Measurements from ENCODE around the gene FSD2.

The FSD2 gene, protein sequence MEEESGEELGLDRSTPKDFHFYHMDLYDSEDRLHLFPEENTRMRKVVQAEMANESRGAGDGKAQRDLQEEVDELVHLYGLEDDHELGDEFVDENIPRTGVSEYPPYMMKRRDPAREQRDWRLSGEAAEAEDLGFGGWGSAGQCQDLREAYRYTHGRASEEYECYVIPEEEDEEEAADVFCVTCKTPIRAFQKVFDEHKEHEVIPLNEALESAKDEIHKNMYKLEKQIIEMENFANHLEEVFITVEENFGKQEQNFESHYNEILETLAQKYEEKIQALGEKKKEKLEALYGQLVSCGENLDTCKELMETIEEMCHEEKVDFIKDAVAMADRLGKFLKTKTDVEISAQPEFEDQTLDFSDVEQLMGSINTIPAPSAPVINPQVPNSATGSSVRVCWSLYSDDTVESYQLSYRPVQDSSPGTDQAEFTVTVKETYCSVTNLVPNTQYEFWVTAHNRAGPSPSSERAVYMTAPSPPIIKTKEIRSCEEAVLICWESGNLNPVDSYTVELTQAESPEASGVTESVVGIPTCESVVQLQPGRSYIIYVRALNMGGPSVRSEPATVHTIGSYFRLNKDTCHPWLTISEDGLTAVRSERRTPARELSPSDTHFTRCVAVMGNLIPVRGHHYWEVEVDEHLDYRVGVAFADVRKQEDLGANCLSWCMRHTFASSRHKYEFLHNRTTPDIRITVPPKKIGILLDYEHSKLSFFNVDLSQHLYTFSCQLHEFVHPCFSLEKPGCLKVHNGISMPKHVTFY

DNA sequence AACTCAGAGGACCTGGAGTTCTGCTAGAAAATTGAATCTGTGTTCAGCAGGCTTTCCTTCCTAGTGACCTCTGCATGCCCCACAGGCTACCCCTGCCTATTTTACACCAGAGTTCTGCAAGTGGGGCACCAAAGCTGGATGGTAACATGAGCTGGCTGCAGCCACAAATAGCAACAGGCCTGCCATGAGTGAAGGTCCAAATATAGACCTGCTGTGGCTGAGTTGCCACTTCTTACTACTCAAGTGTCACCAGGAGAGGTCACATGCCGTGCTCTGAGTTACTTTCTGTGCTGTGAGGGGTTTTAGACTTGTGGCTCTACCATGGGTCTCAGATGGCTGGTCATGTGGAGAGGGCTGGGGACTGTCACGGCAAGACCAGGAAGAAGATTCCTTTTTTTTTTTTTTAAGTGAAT, at the start of gene FSD2:
TSS of gene FSD2 (minus strand) at position 76 of the 413 bp plus-strand sequence. CDS start 18,679 bp downstream, outside the sequence.
- DNase-seq = no peak

DNA sequence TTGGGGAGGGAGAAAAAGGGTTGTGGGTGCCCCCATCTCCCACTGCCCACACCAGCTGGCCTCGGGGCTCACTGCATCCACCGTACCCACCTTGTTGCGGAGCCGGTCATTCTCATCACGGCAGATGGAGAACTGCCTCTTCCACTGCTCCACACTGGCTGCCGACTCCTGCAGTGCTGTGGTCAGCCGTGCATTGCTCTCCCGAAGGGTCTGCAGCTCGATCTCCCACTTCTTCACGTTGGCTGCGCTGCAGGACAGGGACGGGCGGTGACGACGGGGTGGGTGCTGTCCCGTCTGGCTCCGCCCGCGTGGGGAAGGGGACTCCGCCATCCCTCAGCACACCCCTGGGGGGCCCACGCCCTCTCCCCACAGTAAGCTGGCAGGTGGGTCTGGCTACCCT, 48.7 kb upstream of the FSD2 start:
- no peak for DNase-seq

- no peak for DNase-seq
Observed at GRCh38 chr15:82852941-82853561, 47.2 kb upstream of the FSD2 start.

DNA sequence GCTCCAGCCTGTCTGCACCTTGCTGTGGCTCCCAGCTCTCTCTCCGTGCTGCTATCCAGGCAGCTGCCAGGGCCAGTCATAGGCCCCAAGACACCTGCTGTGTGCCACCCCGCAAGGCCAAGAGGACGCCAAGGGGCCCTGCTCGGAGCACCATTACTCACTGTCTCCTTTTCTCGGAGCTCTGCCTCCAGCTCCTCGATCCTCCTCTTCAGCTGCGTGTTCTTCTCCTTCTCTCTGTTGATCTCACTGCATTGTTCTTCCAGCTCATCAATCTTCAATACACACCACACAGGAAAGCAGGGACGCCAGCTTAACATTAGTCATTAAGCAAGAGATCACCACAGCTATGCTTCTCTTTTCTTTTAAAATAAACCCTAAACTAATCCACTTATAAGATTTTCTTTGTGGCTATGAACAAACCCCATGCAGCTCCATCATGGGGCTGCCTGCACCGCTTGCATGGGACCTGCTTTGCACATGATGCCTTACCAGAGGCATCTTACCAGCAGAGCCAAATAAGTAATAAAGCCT, 46.2 kb upstream of the FSD2 start:
- no peak for DNase-seq

DNA sequence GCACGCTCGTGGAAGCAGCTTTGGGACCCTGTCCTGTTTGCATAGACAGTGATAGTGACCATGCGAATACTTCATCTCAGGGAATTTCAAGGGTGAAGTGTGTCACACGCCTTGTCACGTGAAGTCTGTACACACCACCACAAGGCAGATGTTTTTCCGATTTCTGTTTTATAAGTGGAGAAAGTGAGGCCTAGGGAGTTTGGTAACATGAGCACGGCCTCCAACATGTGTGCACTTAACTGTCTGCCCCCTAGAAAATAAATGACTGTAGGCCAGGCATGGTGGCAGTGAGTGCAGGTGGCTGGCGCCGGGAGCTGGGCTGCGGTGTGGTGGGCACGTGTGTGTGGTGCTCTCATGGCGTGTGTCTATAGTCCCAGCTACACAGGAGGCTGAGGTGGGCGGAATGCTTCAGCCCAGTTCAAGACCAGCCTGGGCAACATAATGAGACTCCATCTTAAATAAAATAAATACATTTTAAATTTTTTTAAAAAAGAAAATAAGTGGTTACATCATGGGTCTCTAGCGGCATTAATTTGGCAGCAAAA, 45.5 kb upstream of the FSD2 start:
- DNase-seq = no peak

- no peak for DNase-seq
Observed at GRCh38 chr15:82850731-82851130, 44.9 kb upstream of the FSD2 start.

- DNase-seq = peak; percentile 44
Observed at GRCh38 chr15:82849556-82850512, 44.0 kb upstream of the FSD2 start.

GRCh38 chr15:82848241-82848993, 42.5 kb upstream of the FSD2 start:
- DNase-seq = no peak

GRCh38 chr15:82847703-82848102, 41.8 kb upstream of the FSD2 start:
- DNase-seq = no peak

- no peak for DNase-seq
Observed at GRCh38 chr15:82846621-82847020, 40.8 kb upstream of the FSD2 start.

DNA sequence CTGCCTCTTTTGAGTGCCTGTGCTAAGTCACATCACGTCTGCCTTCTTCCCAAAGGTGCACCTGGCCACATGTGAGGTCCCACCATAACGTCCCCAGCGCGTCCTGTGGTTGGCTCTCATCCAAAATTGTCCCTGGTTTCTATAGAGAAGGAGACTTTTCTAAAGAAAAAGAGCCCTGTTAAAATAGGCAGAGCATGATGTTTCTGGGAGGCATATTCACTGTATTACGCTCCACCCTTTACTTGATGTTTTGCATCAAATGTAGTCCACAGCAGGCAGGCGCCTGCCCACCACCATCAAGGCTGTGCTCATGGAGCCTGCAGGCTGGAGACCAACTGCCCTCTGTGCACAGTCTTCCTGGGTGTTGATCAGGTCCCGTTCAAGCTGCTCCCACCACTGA, 39.8 kb upstream of the FSD2 start:
- DNase-seq = no peak

DNA sequence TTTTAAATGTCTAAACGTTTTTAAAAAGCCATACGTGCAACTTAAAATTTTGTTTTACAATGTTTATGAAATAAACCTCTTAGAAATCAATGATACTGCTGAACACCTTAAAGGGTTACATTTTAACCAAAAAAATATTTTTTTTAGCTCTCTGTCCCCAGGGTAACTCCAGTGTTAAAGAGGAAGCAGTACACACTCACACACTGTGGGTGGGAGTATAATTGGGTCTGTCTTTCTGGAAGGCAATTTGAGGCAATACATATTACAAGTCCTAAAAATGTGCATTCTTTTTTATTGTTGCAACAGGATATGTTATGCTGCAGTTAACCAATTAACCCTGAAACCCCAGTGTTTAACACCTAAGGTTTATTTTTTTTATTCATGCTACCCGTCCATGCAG, 37.7 kb upstream of the FSD2 start:
- no peak for DNase-seq

- DNase-seq = no peak
Observed at GRCh38 chr15:82840166-82840565, 34.3 kb upstream of the FSD2 start.

DNA sequence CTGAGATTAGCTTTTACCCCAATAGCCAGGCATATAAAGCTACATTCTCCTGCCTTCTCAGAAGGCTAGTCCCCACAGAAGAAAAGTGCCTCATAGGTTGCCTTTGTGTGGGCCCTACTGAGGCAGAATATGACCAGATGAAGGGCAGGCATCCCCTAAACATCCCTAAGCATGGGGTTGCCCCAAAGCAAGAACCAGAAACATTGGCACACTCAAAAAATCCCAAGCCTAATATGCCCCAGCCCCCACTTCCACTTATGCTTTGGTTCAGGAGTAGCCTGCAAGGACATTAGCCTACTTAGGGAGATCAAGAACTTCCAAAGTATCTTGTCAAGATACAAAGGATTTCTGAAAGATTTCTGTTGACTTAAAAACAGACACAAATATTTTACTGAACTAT, 33.3 kb upstream of the FSD2 start:
- DNase-seq = no peak

DNA sequence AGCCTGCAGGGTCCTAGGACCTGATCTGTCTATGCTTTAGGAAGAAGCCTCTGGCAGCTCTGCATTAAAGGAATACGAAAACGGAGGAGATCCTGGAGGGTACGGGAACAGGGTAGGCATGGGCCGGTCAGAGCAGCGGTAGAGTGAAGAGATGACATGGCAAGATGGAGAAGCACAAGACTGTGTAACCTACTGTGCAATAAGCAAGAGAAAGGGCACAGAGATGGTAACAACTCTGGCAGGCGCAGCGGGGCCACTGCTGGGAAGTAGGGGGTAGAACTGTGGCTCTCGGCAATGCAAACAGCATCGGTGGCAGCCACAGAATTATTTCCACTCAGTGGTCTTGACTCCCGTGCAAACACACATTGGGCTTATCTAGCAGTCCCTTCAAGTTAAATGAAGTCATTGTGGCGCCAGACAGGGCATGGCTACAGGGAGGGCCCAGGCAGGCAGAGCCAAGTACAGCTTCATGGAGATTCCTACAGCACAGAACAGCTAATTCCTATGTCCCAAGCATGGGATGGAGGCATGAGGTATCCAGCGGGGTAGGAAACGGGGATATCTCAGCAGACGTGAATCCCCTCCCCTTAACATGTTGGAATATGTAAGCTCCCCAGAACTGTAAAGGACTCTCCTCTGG, 32.3 kb upstream of the FSD2 start:
- no peak for DNase-seq

DNA sequence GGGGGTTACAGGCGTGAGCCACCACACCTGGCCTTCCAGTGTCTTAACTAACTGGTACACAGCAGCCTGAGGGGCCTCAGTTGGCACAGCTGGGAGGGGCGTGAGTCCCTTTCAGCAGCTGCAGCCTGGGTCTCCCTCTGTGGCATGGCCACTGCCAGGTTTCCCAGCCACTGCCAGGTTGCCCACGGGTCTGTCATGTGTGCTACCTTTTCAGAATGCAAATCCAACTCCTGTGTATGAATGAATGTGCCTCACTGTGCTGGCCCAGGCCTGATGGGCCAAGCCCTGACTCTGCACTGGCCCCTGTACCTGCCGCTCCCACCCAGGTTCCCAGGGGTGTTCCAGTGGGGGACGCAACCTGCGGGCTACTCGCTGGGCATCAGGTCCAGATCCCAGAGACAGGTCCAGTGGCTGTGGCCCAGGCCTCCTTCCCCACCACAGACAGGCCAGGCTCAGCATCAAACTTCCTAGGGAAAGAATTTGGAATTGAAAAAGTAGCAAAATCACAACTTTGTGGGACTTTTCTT, 29.6 kb upstream of the FSD2 start:
- DNase-seq = no peak

GRCh38 chr15:82833362-82833682, 27.5 kb upstream of the FSD2 start:
- DNase-seq = no peak

GRCh38 chr15:82832601-82833361, 26.9 kb upstream of the FSD2 start:
- no peak for DNase-seq

DNA sequence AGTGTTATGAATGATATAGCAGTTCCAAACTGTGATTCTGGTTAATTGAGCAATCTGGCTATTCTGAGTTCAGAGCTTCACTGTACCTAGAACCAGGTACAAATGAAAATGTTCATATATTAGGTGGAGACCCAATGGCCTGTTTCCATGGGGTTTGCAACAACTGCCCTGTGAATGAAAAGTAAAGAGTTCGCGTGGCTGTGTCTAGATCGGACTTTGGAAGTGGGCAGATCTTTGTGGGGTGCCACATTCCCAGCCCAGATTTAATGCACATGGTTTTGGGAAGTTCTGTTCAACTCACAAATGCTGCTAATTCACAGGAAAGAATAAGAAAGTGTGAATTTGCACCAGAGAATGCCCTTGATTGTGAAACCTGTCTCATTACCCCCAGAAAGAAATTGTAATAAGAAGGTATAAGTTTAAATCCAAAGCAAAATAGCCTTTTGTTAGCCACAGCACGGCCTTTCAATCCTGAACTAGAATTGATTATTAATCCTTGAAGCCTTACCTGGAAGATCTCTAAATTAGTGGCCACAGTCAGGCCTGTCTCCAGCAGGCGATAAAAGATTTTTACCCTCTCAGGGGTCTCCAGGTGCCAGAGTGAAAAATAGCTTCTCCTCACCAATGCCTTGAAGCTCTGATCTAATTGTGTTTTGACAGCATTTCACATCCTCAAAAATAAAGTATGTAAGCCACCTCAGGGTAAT, 26.2 kb upstream of the FSD2 start:
- no peak for DNase-seq

Data from SHP77 treated with DMSO at 0.1 percent for 48 hours (cell line).